Measurements from ENCODE around the gene PTGES2.

The PTGES2 gene

GRCh38 chr9:128096616-128097536, 30.7 kb downstream of the PTGES2 start:
- in situ Hi-C loops (cut with HindIII; ENCODE audit: low sequenced_read_pairs): no loop called here
- no peak for TF ChIP-seq CTCF (IDR thresholded peaks at IDR 0.05; ENCODE audit: low read depth, low read length)
- H3K4me3 ChIP-seq (ENCODE audit: low read depth, low read length): no peak overlapping the region
- DNase-seq (ENCODE audit: low read depth, low spot score): no peak

GRCh38 chr9:128094950-128095544, 32.5 kb downstream of the PTGES2 start:
- no peak overlapping the region for H3K4me3 ChIP-seq (ENCODE audit: low read depth, low read length)
- in situ Hi-C loops (cut with HindIII; ENCODE audit: low sequenced_read_pairs): no loop called here
- no peak for TF ChIP-seq CTCF (IDR thresholded peaks at IDR 0.05; ENCODE audit: low read depth, low read length)
- DNase-seq (ENCODE audit: low read depth, low spot score): no peak

GRCh38 chr9:128094166-128094949, 33.2 kb downstream of the PTGES2 start:
- in situ Hi-C loops (cut with HindIII; ENCODE audit: low sequenced_read_pairs): no loop called here

GRCh38 chr9:128093011-128093410, 34.5 kb downstream of the PTGES2 start:
- no peak for DNase-seq (ENCODE audit: low read depth, low spot score)
- in situ Hi-C loops (cut with HindIII; ENCODE audit: low sequenced_read_pairs): no loop called here
- peak overlapping the region; percentile 49 for H3K4me3 ChIP-seq (ENCODE audit: low read depth, low read length)
- no peak for TF ChIP-seq CTCF (IDR thresholded peaks at IDR 0.05; ENCODE audit: low read depth, low read length)

More at GRCh38 chr9:128094166-128094949, 33.2 kb downstream of the PTGES2 start:
- DNase-seq (ENCODE audit: low read depth, low spot score): peak; percentile 99
- TF ChIP-seq CTCF (IDR thresholded peaks at IDR 0.05; ENCODE audit: low read depth, low read length): no peak
- H3K4me3 ChIP-seq (ENCODE audit: low read depth, low read length): peak overlapping the region; percentile 20

GRCh38 chr9:128092199-128092977, 35.1 kb downstream of the PTGES2 start:
- in situ Hi-C loops (cut with HindIII; ENCODE audit: low sequenced_read_pairs): no loop called here
- TF ChIP-seq CTCF (IDR thresholded peaks at IDR 0.05; ENCODE audit: low read depth, low read length): no peak
- no peak for DNase-seq (ENCODE audit: low read depth, low spot score)
- H3K4me3 ChIP-seq (ENCODE audit: low read depth, low read length): peak overlapping the region; percentile 49

- no peak for DNase-seq (ENCODE audit: low read depth, low spot score)
- peak overlapping the region; percentile 49 for H3K4me3 ChIP-seq (ENCODE audit: low read depth, low read length)
- in situ Hi-C loops (cut with HindIII; ENCODE audit: low sequenced_read_pairs): no loop called here
- TF ChIP-seq CTCF (IDR thresholded peaks at IDR 0.05; ENCODE audit: low read depth, low read length): no peak
Measured at GRCh38 chr9:128091571-128091970, 36.0 kb downstream of the PTGES2 start.

All from astrocyte of the spinal cord (primary cell).